NCI-H146 treated with DMSO at 0.1 percent for 48 hours (cell line): ENCODE data around the gene ATG10.
"Not testable (repeated sequence)": the region's sequence is repeated elsewhere in the genome, so short reads cannot be mapped to it uniquely, and the experiment has no call there.

Experiments used
- DNase-seq: peaks from one replicate; lab custom pipeline; 2025; ENCODE audit not compliant: unreplicated experiment; lab: John Stamatoyannopoulos, UW

Gene ATG10

GRCh38 chr5:82217917-82218316 is 246.1 kb downstream of the ATG10 start:
- no peak for DNase-seq

GRCh38 chr5:82218374-82219156 is 246.7 kb downstream of the ATG10 start:
- peak; percentile 2 for DNase-seq

GRCh38 chr5:82221020-82221419 is 249.2 kb downstream of the ATG10 start:
- DNase-seq, result no peak

- DNase-seq, result no peak
Measured at GRCh38 chr5:82222597-82223574, 251.1 kb downstream of the ATG10 start.

GRCh38 chr5:82225525-82226172 is 253.8 kb downstream of the ATG10 start:
- peak; percentile 22 for DNase-seq

- DNase-seq, result no peak
Measured at GRCh38 chr5:82234885-82235284, 263.1 kb downstream of the ATG10 start.

- DNase-seq, result no peak
Measured at GRCh38 chr5:82244151-82244550, 272.3 kb downstream of the ATG10 start.

GRCh38 chr5:82244854-82245635 is 273.2 kb downstream of the ATG10 start:
- no peak for DNase-seq

GRCh38 chr5:82246960-82247574 is 275.2 kb downstream of the ATG10 start:
- no peak for DNase-seq

GRCh38 chr5:82252744-82253143 is 280.9 kb downstream of the ATG10 start:
- no peak for DNase-seq

GRCh38 chr5:82255844-82256243 is 284.0 kb downstream of the ATG10 start:
- DNase-seq, result no peak

GRCh38 chr5:82257247-82257646 is 285.4 kb downstream of the ATG10 start:
- no peak for DNase-seq

GRCh38 chr5:82257729-82258128 is 285.9 kb downstream of the ATG10 start:
- DNase-seq, result no peak

GRCh38 chr5:82259172-82259800 is 287.5 kb downstream of the ATG10 start:
- DNase-seq, result no peak

- DNase-seq, result no peak
Measured at GRCh38 chr5:82265047-82265446, 293.2 kb downstream of the ATG10 start.

GRCh38 chr5:82267297-82267933 is 295.6 kb downstream of the ATG10 start:
- DNase-seq, result not testable (repeated sequence)

GRCh38 chr5:82269363-82269762 is 297.5 kb downstream of the ATG10 start:
- not testable (repeated sequence) for DNase-seq

- DNase-seq, result not testable (repeated sequence)
Measured at GRCh38 chr5:82272571-82273356, 300.9 kb downstream of the ATG10 start.
